NCI-H2227 (cell line): ENCODE measurements around the gene GUCY2F.

Source experiments
- DNase-seq: peaks from one replicate; lab custom pipeline; 2025; ENCODE audit not compliant: unreplicated experiment; lab: John Stamatoyannopoulos, UW

The GUCY2F gene

GRCh38 chrX:109481986-109482385 is at the start of gene GUCY2F:
Gene GUCY2F, minus strand, starts transcription at chrX:109482086. Its CDS starts 6,150 bp downstream, at chrX:109475936.
- DNase-seq = no peak

- no peak for DNase-seq
Observed at GRCh38 chrX:109519001-109519400, 37.1 kb upstream of the GUCY2F start.

- no peak for DNase-seq
Observed at GRCh38 chrX:109511113-109511512, 29.2 kb upstream of the GUCY2F start.

GRCh38 chrX:109508915-109509314 is 27.0 kb upstream of the GUCY2F start:
- no peak for DNase-seq

GRCh38 chrX:109501176-109501575 is 19.3 kb upstream of the GUCY2F start:
- no peak for DNase-seq

- no peak for DNase-seq
Observed at GRCh38 chrX:109498434-109498833, 16.5 kb upstream of the GUCY2F start.

- DNase-seq = no peak
Observed at GRCh38 chrX:109489174-109489573, 7.3 kb upstream of the GUCY2F start.

- DNase-seq = no peak
Observed at GRCh38 chrX:109487640-109488039, 5.8 kb upstream of the GUCY2F start.

GRCh38 chrX:109485470-109486340 is 3.8 kb upstream of the GUCY2F start:
- peak; percentile 82 for DNase-seq

- no peak for DNase-seq
Observed at GRCh38 chrX:109484886-109485285, 3.0 kb upstream of the GUCY2F start.

- DNase-seq = peak; percentile 65
Observed at GRCh38 chrX:109475174-109475891, 6.6 kb downstream of the GUCY2F start.

GRCh38 chrX:109472939-109473735 is 8.7 kb downstream of the GUCY2F start:
- peak; percentile 20 for DNase-seq

GRCh38 chrX:109464231-109464630 is 17.7 kb downstream of the GUCY2F start:
- no peak for DNase-seq

GRCh38 chrX:109463784-109464183 is 18.1 kb downstream of the GUCY2F start:
- DNase-seq = no peak

- DNase-seq = no peak
Observed at GRCh38 chrX:109448282-109448938, 33.5 kb downstream of the GUCY2F start.

GRCh38 chrX:109441266-109441665 is 40.6 kb downstream of the GUCY2F start:
- no peak for DNase-seq

- no peak for DNase-seq
Observed at GRCh38 chrX:109440475-109440874, 41.4 kb downstream of the GUCY2F start.

GRCh38 chrX:109409181-109409580 is 72.7 kb downstream of the GUCY2F start:
- DNase-seq = no peak

- no peak for DNase-seq
Observed at GRCh38 chrX:109403922-109404321, 78.0 kb downstream of the GUCY2F start.

GRCh38 chrX:109399831-109400230 is 82.1 kb downstream of the GUCY2F start:
- no peak for DNase-seq

GRCh38 chrX:109398833-109399232 is 83.1 kb downstream of the GUCY2F start:
- DNase-seq = peak; percentile 32
